Measurements from ENCODE around the gene PKMYT1. TPM values are rescaled to one million over a fixed set of nuclear protein-coding genes. Genes with fewer than 3 reads are reported as not detected.

PKMYT1 gene
- 12.5 and 13.8 TPM in 2 replicates for total RNA-seq (2014; rRNA removed; shearing (Covaris generic))
- 61.0 and 75.3 TPM in 2 replicates for polyA plus RNA-seq (2015; cell fraction: cytosol; rRNA removed)
- polyA plus RNA-seq (2015; cell fraction: nucleus; rRNA removed): 99.2 and 159 TPM in 2 replicates

DNA sequence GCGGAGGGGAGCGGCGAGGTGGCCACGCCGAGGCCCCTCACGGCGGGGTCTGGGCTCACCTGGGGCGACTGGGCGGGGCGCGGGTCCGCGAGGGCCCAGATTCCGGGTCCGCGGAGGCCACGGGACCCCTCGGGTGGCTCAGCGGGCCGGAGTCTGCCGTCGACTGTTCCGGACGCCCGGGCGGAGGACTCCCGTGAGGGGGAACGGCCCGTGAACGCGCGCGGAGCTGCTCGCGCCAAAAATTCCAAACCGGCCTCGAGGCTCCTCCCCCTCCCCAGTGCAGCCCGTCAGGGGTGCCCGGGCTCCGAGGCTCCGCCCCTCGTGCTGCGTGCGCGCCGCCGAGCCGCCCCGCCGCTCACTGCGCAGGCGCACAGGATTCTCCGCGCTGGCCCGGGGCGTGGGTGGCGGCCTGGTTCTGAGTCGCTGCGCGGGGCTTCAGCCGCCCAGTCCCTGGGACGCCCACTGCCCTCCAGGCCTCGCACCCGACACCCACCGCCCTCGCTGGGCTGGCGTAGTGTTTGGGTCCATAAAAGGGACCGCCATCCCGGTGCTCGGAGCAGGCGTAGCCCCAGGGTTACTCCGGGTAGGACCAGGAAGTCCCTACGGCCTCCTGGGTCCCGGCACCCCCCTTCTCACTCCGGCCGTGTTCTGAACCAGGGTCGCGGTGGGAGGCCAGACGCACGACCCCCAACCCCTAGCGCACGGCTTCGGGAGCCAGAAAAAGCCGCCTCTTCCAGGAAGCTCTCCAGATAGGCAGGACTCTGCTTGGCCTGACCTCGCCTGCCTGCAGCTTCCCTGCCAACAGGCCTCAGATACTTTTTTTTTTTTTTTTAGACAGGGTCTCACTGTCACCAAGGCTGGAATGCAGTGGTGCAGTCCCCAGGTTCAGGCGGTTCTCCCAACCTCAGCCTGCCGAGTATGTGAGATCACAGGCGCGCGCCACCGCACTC is at the start of gene PKMYT1:
Gene PKMYT1 (minus strand): TSS at position 220 of the 950 bp plus-strand sequence. CDS start 789 bp downstream, outside the sequence.
- in situ Hi-C loops (cut with HindIII; ENCODE audit: low pct_unique_long_range_greater_than_20kb, low sequenced_read_pairs): no loop called here
- DNase-seq (ENCODE audit: low read depth, low spot score): peak; percentile 83

DNA sequence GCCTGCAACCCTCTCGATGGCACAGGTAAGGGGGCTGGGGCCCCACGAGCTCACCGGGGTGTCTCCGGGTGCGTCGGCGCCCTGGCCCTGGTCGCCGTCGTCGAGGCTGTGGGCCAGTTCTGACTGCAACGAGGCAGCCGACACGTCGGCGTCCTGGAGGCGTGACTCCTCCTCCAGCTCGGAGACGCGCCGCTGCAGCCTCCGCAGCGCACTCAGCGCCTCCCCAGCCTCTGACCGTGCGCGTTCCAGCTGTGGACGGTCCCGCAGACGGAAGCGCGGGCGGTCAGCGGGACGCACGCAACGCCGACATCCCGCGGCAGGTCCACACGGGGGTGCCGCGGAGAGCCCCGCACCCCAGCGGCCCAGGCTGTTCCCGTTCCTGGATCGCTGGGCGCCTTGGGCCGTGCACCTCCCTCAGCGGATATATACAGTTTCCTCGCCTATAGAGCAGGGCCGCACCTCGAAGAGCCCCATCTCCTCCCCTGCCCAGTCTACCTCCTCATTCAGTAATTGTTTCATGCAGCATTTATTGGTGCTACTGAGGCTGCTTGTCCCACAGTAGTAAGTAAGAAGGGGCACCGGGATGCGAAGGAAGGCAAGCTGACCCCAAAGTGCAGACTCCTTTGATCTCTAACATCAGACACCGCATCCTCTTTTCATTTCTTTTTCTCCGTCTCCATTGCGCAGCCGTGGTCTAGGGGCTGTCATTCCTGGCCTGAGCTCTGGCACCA is 49.4 kb upstream of the PKMYT1 start:
- DNase-seq (ENCODE audit: low read depth, low spot score): no peak
- in situ Hi-C loops (cut with HindIII; ENCODE audit: low pct_unique_long_range_greater_than_20kb, low sequenced_read_pairs): no loop called here

DNA sequence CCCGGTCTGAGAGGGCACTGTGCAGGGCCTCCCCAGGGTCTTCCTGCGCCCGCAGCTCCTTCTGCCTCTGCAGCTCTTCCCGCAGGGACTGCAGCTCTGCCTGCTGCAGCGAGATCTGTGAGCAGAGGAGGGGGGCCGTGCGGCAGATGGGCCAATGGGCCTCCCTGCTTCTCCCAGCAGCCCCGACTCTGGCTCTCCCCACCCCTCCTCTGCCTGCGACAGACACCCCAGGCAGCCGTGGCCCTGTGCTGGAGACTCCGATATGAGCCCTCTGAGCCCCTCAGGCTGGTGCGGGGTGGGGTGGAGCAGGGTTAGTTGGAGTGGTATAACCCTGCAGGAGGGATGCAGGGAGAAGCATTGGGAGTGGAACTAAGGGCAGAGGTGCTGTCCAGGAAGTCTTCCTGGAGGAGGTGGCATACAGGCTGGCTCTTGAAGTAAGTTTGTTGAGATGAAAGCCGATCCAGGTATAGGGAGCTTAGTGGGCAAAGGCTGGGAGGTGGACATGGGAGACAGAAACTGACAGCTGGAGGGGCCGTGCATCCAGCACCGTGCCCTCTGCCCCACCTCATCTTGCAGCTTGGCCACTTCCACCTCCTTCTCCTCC is 48.6 kb upstream of the PKMYT1 start:
- in situ Hi-C loops (cut with HindIII; ENCODE audit: low pct_unique_long_range_greater_than_20kb, low sequenced_read_pairs): no loop called here

DNA sequence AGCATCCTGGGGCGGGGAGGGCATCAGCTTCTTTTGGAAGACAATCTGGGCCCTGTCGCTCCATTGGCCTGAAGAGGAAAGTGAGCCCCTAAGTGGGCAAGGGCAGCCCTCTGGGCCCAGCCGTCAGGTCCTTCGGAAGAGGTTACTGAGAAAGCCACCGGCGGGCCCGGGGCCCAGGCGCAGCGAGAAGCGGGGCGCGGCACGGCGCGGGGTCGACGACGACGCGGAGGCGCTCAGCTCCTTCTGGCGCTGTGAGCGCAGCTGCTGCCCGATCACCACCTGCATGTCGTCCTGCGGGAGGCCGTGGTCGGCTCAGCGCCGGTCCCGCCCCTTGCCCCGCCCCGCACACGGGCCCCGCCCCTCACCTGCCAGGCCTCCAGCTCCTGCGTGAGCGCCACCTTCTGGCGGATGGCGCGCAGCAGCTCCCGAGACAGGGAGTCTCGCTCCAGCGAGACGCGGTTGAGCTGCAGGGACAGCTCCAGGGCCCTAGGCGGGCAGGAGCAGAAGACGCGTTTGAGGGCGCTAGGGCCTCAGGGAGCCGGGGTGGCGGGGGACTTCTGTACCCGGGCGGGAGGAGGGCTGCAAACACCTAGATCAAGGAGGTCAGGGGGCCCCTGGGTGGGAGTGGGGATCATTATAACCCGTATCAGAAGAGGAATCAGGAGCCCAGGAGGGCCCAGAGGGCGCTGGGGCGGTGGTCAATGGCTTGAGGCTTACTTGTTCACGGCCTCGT is 47.9 kb upstream of the PKMYT1 start:
- peak; percentile 82 for DNase-seq (ENCODE audit: low read depth, low spot score)
- in situ Hi-C loops (cut with HindIII; ENCODE audit: low pct_unique_long_range_greater_than_20kb, low sequenced_read_pairs): no loop called here

More for the DNA sequence above, 48.6 kb upstream of the PKMYT1 start:
- no peak for DNase-seq (ENCODE audit: low read depth, low spot score)

DNA sequence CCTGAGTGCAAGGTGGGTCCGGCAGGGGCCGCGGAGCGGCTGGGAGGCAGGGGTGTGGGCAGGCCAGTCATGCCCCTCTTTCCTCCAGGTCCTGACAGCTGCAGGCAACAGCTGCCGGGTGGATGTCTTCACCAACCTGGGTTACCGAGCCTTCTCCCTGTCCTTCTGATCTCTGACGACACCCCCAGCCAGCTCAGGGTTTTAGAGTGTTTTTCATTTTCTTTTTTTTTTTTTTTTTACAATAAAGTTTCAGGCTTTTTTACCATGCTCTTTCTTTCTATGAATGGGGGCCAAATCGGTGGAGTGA is 47.2 kb upstream of the PKMYT1 start:
- in situ Hi-C loops (cut with HindIII; ENCODE audit: low pct_unique_long_range_greater_than_20kb, low sequenced_read_pairs): no loop called here
- no peak for DNase-seq (ENCODE audit: low read depth, low spot score)

DNA sequence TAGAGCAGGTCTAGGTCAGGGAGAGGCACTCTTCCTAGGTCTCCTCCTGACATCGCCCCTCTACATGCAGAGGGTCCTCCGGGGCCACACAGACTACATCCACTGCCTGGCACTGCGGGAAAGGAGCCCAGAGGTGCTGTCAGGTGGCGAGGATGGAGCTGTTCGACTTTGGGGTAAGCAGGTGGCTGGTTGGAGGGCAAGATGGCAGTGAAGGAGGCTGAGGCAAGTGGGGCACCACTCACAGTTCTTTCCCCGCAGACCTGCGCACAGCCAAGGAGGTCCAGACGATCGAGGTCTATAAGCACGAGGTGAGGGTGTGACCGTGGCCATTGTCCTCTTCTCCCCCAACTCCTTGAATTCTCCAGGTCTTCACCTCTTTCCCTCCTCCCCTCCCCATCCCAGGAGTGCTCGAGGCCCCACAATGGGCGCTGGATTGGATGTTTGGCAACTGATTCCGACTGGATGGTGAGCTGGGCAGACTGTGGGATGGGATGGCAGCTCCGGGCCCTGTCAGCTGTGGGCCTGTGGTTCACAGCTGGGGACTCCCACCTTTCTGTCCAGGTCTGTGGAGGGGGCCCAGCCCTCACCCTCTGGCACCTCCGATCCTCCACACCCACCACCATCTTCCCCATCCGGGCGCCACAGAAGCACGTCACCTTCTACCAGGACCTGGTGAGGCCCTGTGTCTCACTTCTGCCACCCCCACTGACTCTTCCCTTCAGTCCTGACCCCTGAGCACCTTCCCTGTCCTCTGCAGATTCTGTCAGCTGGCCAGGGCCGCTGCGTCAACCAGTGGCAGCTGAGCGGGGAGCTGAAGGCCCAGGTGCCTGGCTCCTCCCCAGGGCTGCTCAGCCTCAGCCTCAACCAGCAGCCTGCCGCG is 46.6 kb upstream of the PKMYT1 start:
- in situ Hi-C loops (cut with HindIII; ENCODE audit: low pct_unique_long_range_greater_than_20kb, low sequenced_read_pairs): no loop called here

DNA sequence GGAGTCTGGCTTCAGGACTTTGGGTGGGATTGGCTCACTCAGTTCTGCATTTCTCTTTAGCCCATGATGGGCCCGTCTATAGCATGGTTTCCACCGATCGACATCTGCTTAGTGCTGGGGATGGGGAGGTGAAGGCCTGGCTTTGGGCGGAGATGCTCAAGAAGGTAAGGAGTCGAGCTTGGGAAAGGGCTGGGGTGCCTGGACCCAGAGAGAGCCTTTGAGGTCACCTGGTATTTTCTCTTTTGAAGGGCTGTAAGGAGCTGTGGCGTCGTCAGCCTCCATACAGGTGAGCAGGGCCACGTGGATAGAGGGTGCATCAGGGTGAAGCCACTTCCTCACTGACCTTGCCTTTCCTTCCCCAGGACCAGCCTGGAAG is 45.7 kb upstream of the PKMYT1 start:
- in situ Hi-C loops (cut with HindIII; ENCODE audit: low pct_unique_long_range_greater_than_20kb, low sequenced_read_pairs): no loop called here
- no peak for DNase-seq (ENCODE audit: low read depth, low spot score)

More for the DNA sequence above, 46.6 kb upstream of the PKMYT1 start:
- DNase-seq (ENCODE audit: low read depth, low spot score): no peak

DNA sequence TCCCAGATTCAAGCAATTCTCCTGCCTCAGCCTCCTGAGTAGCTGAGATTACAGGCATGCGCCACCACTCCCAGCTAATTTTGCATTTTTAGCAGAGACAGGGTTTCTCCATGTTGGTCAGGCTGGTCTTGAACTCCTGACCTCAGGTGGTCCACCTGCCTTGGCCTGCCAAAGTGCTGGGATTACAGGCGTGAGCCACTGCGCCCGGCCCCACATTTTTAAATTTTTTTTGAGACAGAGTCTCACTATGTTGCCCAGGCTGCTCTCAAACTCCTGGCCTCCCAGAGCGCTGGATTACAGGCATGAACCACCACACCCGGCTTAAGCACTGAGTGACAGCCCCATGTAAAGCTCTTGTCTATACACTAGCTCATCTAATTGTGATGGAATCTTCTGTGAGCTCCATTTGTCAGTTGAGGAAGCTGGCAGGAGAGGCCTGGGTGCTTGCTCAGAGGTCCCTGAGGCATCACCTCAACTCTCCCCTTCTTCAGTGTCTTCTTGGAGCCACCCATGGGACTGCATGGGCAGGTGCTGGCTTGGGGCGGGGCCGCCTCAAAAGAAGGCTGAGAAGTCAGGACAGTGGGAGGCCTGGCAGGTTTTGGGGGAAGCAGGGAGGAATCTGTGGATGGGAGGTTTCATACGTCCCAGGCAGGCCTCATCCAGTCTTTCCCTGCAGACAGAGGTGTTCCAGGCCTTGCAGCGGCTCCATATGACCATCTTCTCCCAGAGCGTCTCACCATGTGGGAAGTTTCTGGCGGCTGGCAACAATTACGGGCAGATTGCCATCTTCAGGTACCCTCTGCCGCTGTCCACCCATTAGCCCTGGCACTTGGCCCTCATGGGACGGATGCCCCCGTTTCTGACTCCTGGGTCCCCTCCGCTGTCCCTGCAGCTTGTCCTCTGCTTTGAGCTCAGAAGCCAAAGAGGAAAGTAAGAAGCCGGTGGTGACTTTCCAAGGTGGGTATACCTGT is 45.1 kb upstream of the PKMYT1 start:
- DNase-seq (ENCODE audit: low read depth, low spot score): no peak
- in situ Hi-C loops (cut with HindIII; ENCODE audit: low pct_unique_long_range_greater_than_20kb, low sequenced_read_pairs): no loop called here

DNA sequence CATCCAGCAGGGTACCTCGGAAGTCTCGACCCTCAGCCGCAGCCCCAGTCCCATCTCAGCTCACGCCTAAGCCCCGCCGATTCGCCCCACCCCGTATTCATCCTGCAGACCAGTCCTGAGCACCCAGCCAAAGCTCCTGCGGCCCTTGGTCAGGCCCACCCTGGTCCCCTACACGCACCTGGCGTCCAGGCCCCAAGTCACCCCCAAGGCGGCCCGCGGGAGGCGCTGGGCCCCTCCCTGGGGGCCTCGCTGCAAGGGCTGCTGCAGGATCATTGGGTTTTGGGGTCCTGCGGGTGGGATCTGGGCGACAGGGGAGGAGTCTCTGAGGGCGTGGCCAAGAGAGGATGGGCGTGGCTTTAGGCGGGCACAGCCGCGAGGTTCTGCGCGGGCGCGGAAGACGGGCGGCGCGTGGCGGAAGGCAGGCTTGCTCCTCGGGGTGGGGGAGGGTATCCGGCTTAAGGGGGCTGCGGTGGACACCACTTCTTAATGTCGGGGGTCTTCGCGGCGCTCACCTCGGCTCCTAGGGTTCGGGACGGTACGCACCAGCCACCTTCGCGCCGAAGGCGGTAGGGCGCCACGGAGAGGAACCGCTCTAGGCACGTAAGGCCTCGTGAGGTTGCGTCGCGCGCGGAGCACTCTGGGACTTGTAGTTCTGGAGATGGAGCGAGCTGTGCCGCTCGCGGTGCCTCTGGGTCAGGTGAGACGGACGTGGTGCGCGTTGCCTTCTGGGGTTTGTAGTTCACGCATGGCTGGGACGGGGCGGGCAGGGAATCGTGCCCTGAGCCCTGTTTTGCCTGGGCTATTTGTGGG is 43.6 kb upstream of the PKMYT1 start, which contains the start of the genes HCFC1R1 and THOC6:
Gene HCFC1R1 (minus strand): TSS at position 274 of the 810 bp plus-strand sequence. CDS start 1 bp downstream, at position 273.
Gene THOC6 (plus strand): TSS at position 367 of the 810 bp plus-strand sequence. CDS start 292 bp downstream, at position 659.
- in situ Hi-C loops (cut with HindIII; ENCODE audit: low pct_unique_long_range_greater_than_20kb, low sequenced_read_pairs): no loop called here
- peak; percentile 98 for DNase-seq (ENCODE audit: low read depth, low spot score)

DNA sequence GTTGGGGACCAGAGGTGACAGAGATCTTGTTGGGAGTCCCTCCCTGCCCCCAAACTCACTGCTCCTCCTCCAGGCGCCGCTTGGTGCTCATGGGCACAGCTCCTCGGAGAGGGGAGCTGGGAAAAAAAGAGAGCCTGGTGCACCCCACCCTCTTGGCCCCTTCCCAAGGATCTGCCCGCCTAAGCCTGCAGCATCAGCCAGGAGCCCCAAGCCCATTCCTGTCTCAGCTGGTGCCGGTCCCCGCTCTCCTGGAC is 43.1 kb upstream of the PKMYT1 start:
- in situ Hi-C loops (cut with HindIII; ENCODE audit: low pct_unique_long_range_greater_than_20kb, low sequenced_read_pairs): no loop called here

DNA sequence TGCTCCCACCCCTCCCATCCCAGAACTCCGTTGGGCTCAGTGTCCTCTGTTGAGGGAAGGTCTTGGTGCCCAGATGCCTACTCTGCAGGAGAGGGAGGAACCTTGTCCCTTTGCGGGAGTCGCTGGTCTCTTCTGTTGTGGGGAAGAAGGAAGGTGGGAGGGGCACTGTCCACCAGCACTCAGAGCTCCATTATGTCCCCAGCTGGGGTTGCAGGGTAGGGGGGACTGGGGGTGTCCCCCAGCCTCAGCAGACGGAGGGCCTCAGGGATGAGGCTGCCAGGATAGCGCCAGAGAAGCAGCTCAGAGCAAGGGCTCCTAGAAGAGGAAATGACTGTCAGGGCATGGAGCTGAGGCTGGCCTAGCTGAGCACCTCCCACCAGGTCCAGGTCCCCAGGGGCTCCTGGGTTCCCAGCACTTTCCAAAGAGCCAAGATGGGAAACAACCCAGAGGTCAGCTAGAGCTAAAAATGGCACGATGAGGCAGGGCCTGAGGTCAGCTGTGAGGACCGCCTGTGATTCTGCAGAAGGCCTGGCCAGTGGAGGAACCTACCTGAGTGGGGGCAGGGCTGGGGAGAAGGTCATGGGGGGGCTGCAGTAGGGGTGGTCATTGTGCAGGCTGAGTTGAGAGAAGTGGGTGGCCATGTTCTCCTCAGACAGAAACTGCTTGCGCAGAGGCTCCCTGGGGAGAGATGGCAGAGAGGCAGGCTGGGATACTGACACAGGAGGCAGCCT is 42.6 kb upstream of the PKMYT1 start:
- DNase-seq (ENCODE audit: low read depth, low spot score): no peak
- in situ Hi-C loops (cut with HindIII; ENCODE audit: low pct_unique_long_range_greater_than_20kb, low sequenced_read_pairs): no loop called here

More for the DNA sequence above, 43.1 kb upstream of the PKMYT1 start:
- no peak for DNase-seq (ENCODE audit: low read depth, low spot score)

DNA sequence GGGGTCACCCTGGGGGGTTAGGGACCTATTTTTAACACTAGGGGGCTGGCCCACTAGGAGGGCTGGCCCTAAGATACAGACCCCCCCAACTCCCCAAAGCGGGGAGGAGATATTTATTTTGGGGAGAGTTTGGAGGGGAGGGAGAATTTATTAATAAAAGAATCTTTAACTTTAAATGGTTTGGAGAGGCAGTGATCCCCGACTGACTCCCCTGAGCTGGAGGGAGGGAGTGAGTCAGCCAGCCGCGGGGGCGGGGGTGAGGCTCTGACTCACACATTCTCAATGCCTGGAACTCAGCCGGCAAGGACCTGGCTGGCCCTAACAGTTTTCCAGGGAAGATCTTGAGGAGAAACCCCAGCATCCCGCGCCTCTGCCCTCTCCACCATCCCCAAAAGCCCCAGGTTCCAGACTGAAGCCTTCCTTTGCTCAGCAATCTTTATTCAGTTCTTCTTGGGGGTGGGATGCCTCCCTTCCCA is 42.0 kb upstream of the PKMYT1 start:
- peak; percentile 77 for DNase-seq (ENCODE audit: low read depth, low spot score)
- in situ Hi-C loops (cut with HindIII; ENCODE audit: low pct_unique_long_range_greater_than_20kb, low sequenced_read_pairs): no loop called here

DNA sequence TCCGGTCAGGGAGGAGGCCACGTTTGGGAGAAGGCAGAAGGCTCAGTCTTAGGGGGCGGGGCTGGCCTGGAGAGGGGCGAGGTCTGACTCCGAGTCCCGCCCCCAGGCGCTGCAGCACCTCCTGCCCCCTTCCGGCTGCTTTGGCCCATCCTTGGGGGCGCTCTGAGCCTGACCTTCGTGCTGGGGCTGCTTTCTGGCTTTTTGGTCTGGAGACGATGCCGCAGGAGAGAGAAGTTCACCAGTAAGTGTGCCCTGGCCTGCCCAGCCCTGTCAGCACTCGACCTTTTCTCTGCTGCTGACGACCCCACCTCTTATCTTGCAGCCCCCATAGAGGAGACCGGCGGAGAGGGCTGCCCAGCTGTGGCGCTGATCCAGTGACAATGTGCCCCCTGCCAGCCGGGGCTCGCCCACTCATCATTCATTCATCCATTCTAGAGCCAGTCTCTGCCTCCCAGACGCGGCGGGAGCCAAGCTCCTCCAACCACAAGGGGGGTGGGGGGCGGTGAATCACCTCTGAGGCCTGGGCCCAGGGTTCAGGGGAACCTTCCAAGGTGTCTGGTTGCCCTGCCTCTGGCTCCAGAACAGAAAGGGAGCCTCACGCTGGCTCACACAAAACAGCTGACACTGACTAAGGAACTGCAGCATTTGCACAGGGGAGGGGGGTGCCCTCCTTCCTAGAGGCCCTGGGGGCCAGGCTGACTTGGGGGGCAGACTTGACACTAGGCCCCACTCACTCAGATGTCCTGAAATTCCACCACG is 41.4 kb upstream of the PKMYT1 start:
- peak; percentile 77 for DNase-seq (ENCODE audit: low read depth, low spot score)
- in situ Hi-C loops (cut with HindIII; ENCODE audit: low pct_unique_long_range_greater_than_20kb, low sequenced_read_pairs): no loop called here

Measured in SK-MEL-5 (cell line).